ENCODE results near the gene PRPF19.

GRCh38 chr11:60939855-60940254 lies 33.5 kb upstream of the PRPF19 start:
- TF ChIP-seq GTF2F1 (IDR thresholded peaks at IDR 0.05; ENCODE audit: borderline replicate concordance, low read depth, low read length) (no peak), MAX (IDR thresholded peaks at IDR 0.05) (no peak), SIX5 (IDR thresholded peaks at IDR 0.05; ENCODE audit: low read depth, low read length) (no peak), JUN (IDR thresholded peaks at IDR 0.05; ENCODE audit: low read depth, low read length) (no peak), GABPA (IDR thresholded peaks at IDR 0.05; ENCODE audit: borderline replicate concordance, insufficient read depth, low read length) (no peak), BCL11A (IDR thresholded peaks at IDR 0.05; ENCODE audit: low read depth in 2 of 2, low read length in 2 of 2) (no peak), EZH2 (IDR thresholded peaks at IDR 0.05; ENCODE audit: low read depth, low read length, severe bottlenecking) (no peak), YY1 (IDR thresholded peaks at IDR 0.05; ENCODE audit: low read depth, low read length) (no peak)
- TF ChIP-seq, protein P1, sequence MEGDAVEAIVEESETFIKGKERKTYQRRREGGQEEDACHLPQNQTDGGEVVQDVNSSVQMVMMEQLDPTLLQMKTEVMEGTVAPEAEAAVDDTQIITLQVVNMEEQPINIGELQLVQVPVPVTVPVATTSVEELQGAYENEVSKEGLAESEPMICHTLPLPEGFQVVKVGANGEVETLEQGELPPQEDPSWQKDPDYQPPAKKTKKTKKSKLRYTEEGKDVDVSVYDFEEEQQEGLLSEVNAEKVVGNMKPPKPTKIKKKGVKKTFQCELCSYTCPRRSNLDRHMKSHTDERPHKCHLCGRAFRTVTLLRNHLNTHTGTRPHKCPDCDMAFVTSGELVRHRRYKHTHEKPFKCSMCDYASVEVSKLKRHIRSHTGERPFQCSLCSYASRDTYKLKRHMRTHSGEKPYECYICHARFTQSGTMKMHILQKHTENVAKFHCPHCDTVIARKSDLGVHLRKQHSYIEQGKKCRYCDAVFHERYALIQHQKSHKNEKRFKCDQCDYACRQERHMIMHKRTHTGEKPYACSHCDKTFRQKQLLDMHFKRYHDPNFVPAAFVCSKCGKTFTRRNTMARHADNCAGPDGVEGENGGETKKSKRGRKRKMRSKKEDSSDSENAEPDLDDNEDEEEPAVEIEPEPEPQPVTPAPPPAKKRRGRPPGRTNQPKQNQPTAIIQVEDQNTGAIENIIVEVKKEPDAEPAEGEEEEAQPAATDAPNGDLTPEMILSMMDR (IDR thresholded peaks at IDR 0.05; ENCODE audit: control extremely low read depth in 1 of 3, insufficient read depth in 1 of 3, low read depth in 1 of 3, low read length in 3 of 3), result no peak
